Islet precursor cell (in vitro differentiated cells): ENCODE measurements around the gene ANKZF1.
A peak's percentile ranks its signal among the peaks of the same experiment; 100 is the strongest.

Experiments used
- DNase-seq: peaks from one replicate; pipeline ENCODE4 v3.0.0-alpha.2; 2018

ANKZF1 gene

DNA sequence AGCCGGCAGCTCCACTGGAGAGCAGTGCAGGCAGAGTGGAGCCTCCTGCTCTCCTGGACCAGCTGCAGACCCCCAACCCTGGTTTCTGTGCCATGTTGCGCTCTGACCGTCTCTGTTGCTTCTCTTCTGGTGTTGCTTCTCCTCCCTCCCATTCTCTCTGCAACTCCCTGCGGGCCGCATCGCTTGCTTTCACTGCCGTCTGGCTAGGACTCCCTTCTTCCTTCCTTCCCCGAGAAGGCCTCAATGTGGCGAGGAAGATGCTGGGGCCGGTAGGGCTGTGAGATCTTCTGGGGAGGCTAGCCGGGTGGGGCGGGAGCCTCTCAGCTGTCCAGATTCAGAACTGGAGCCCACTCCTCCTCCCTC is 55.7 kb downstream of the ANKZF1 start:
- no peak for DNase-seq

DNA sequence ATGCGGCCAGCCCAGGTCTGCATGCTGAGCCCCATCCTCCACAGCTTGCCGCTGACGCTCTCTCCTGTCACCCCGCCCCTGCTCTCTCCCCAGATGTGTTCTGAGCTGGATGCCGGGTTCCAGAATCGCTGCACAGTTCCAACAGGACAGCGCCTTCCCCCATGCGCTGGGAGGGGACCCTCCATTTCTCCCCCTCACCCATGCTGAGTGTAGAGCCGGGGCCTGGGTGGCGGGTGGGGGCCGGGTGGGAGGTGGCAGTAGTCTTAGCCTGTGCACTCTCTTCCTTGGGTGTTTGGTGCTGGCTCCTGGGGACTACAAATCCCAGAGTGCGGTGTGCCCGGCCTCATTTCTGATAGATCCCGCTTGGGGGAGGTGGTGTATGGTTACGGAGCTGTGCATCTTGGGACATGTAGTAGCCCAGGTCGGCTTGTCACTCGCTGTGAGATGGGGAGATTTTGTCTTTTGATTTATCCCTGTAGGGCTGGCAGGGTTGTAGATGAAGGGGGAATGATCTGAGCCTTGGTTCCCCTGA is 56.4 kb downstream of the ANKZF1 start:
- DNase-seq = peak; percentile 71
